GM23338 (cell line): ENCODE data around the gene KPTN. TPM values are rescaled to one million over a fixed set of nuclear protein-coding genes. Genes with fewer than 3 reads are reported as not detected.

Source experiments
- ATAC-seq: fragments of 200-7000 bp; cut with Tn5 transposase; 3 replicates; pipeline ENCODE4 v1.9.1; 2020
- DNase-seq: peaks from one replicate; pipeline ENCODE4 v3.0.0-alpha.2; 2015; ENCODE audit warnings: low spot score
- H2AFZ ChIP-seq: fragments of 200-600 bp; sonication (generic); 2 replicates; pipeline ENCODE4 v1.8.0; 2016; ENCODE audit warnings: antibody characterized with exemption, mild to moderate bottlenecking, moderate library complexity
- H3F3A ChIP-seq: fragments of 200-600 bp; sonication (generic); replicated peaks from 2 replicates; pipeline ENCODE4 v1.8.0; 2017; ENCODE audit warnings: antibody characterized with exemption, mixed run types, low read depth
- H3K27ac ChIP-seq: fragments of 200-600 bp; sonication (generic); 2 replicates; pipeline ENCODE4 v1.6.1; 2016; ENCODE audit warnings: low read depth
- H3K27me3 ChIP-seq: fragments of 200-600 bp; sonication (generic); 2 replicates; pipeline ENCODE4 v1.8.0; 2016; ENCODE audit warnings: mild to moderate bottlenecking, mixed run types, moderate library complexity; ENCODE audit not compliant: insufficient read depth
- H3K36me3 ChIP-seq: fragments of 200-600 bp; sonication (generic); 2 replicates; pipeline ENCODE4 v1.8.0; 2016; ENCODE audit warnings: mild to moderate bottlenecking; ENCODE audit not compliant: insufficient read depth
- H3K4me1 ChIP-seq: fragments of 200-600 bp; sonication (generic); 2 replicates; pipeline ENCODE4 v1.8.0; 2016; ENCODE audit warnings: mild to moderate bottlenecking, moderate library complexity; ENCODE audit not compliant: insufficient read depth
- H3K4me2 ChIP-seq: fragments of 200-600 bp; sonication (generic); 2 replicates; pipeline ENCODE4 v1.7.1; 2017; ENCODE audit warnings: mixed run types
- H3K4me3 ChIP-seq: fragments of 200-600 bp; sonication (generic); 2 replicates; pipeline ENCODE4 v1.6.1; 2016; ENCODE audit warnings: mixed run types
- H3K79me2 ChIP-seq: fragments of 200-600 bp; sonication (generic); replicated peaks from 2 replicates; pipeline ENCODE4 v1.8.0; 2017; ENCODE audit warnings: mild to moderate bottlenecking; ENCODE audit not compliant: insufficient read depth
- H3K9me2 ChIP-seq: fragments of 200-600 bp; sonication (generic); 2 replicates; pipeline ENCODE4 v1.8.0; 2017; ENCODE audit not compliant: insufficient read depth
- H4K20me1 ChIP-seq: fragments of 200-600 bp; sonication (generic); replicated peaks from 2 replicates; pipeline ENCODE4 v1.8.0; 2017; ENCODE audit warnings: mild to moderate bottlenecking; ENCODE audit not compliant: insufficient read depth
- H3K27ac Mint-ChIP-seq: 2 replicates; pipeline ENCODE4 v1.8.0; 2020; ENCODE audit warnings: inconsistent platforms, mild to moderate bottlenecking, moderate library complexity, mixed read lengths
- H3K27me3 Mint-ChIP-seq: 3 replicates; pipeline ENCODE4 v1.8.0; 2022; ENCODE audit warnings: low read depth, mild to moderate bottlenecking, moderate library complexity, mixed read lengths, inconsistent platforms; ENCODE audit not compliant: insufficient read depth, poor library complexity
- H3K36me3 Mint-ChIP-seq: 3 replicates; pipeline ENCODE4 v1.8.0; 2021; ENCODE audit warnings: low read depth, mild to moderate bottlenecking, inconsistent platforms, moderate library complexity, mixed read lengths
- H3K4me1 Mint-ChIP-seq: 3 replicates; pipeline ENCODE4 v1.8.0; 2020; ENCODE audit warnings: mild to moderate bottlenecking, inconsistent platforms, mixed read lengths
- H3K4me3 Mint-ChIP-seq: 3 replicates; pipeline ENCODE4 v1.8.0; 2021; ENCODE audit warnings: moderate library complexity, mild to moderate bottlenecking, inconsistent platforms, mixed read lengths
- H3K9me3 Mint-ChIP-seq: 3 replicates; pipeline ENCODE4 v1.8.0; 2020; ENCODE audit warnings: moderate library complexity, mild to moderate bottlenecking, inconsistent platforms, mixed read lengths
- CREB1 ChIP-seq: fragments of 250-450 bp; sonication (Bioruptor Pico); IDR thresholded peaks from 2 replicates; pipeline ENCODE4 v1.5.0; 2020; ENCODE audit warnings: low read depth, mild to moderate bottlenecking, moderate library complexity
- CTCF ChIP-seq, 2 experiments: fragments of 200-600 bp in 1 of 2; sonication (generic) in 1 of 2; conservative IDR thresholded peaks; 2 replicates each; pipeline versions ENCODE4 v1.5.1 to v1.6.1; 2016 to 2017; ENCODE audit warnings: antibody characterized with exemption in 2 of 2, low read depth in 2 of 2, mild to moderate bottlenecking in 2 of 2, moderate library complexity in 1 of 2
- ETS1 ChIP-seq: IDR thresholded peaks from 2 replicates; pipeline ENCODE4 v1.6.1; 2016; ENCODE audit warnings: antibody characterized with exemption
- EZH2 ChIP-seq: fragments of 200-600 bp; sonication (generic); IDR thresholded peaks from one replicate; pipeline ENCODE4 v1.8.0; 2017; ENCODE audit warnings: antibody characterized with exemption, mild to moderate bottlenecking, low read depth; ENCODE audit not compliant: unreplicated experiment
- EZH2phosphoT487 ChIP-seq: fragments of 200-600 bp; sonication (generic); IDR thresholded peaks from one replicate; pipeline ENCODE4 v1.8.1; 2018; ENCODE audit warnings: antibody characterized with exemption; ENCODE audit not compliant: unreplicated experiment
- JUNB ChIP-seq: IDR thresholded peaks from one replicate; pipeline ENCODE4 v1.6.1; 2016; ENCODE audit warnings: antibody characterized with exemption; ENCODE audit not compliant: unreplicated experiment
- POLR2AphosphoS5 ChIP-seq: IDR thresholded peaks from 2 replicates; pipeline ENCODE4 v1.6.1; 2016; ENCODE audit warnings: antibody characterized with exemption, low read depth
- REST ChIP-seq: IDR thresholded peaks from one replicate; pipeline ENCODE4 v1.6.1; 2018; ENCODE audit warnings: antibody characterized with exemption; ENCODE audit not compliant: unreplicated experiment
- STAT1 ChIP-seq: IDR thresholded peaks from one replicate; pipeline ENCODE4 v1.6.1; 2016; ENCODE audit warnings: antibody characterized with exemption; ENCODE audit not compliant: unreplicated experiment
- polyA plus RNA-seq: library from polyadenylated mRNA; unstranded; fragments of >200 nt; fragmentation: Nextera tagmentation; extraction: Ambion mirVana; gene quantifications from 2 replicates; pipeline ENCODE4 v1.2.1, GENCODE V29; 2016
- total RNA-seq: library from RNA; depleted of rRNA; stranded (reverse); fragments of >200 nt; shearing (Covaris generic); gene quantifications from 2 replicates; pipeline ENCODE4 v1.2.3, GENCODE V29; 2014

The KPTN gene
- total and polyA plus RNA-seq, 2 experiments from 2014 or later = 19.8 to 26.2 TPM

GRCh38 chr19:47495478-47496372 is 11.7 kb upstream of the KPTN start:
- no peaks in the 10 kb centered on the region for H3K9me3 Mint-ChIP-seq
- H3F3A ChIP-seq = 0 out of 2 replicates have a peak, but pooled peaks cover 3% of the 10 kb centered on the region
- H3K4me3 Mint-ChIP-seq = no peak overlapping the region; the same call in 2 of the 3 replicates
- TF ChIP-seq JUNB = no peak
- no peak for TF ChIP-seq STAT1
- TF ChIP-seq POLR2AphosphoS5 = no peak
- no peaks in the 10 kb centered on the region for H3K36me3 ChIP-seq
- H3K27ac Mint-ChIP-seq = peak overlapping the region; percentile 42; the same call in 1 of the 2 replicates
- H3K27ac ChIP-seq = no peak overlapping the region
- no peaks in the 10 kb centered on the region for H4K20me1 ChIP-seq
- H3K4me3 ChIP-seq = no peak overlapping the region
- peaks cover 23% of the 10 kb centered on the region for H3K27me3 Mint-ChIP-seq
- peaks cover 9% of the 10 kb centered on the region; the same call in 2 of the 3 replicates for H3K36me3 Mint-ChIP-seq
- no peaks in the 10 kb centered on the region for H3K27me3 ChIP-seq
- no peak overlapping the region for H2AFZ ChIP-seq
- peaks cover 32% of the 10 kb centered on the region for H3K4me1 Mint-ChIP-seq
- peaks cover 12% of the 10 kb centered on the region for H3K4me1 ChIP-seq
- H3K4me2 ChIP-seq = no peak overlapping the region
- no peaks in the 10 kb centered on the region for H3K9me2 ChIP-seq
- 0 out of 2 replicates have a peak, but pooled peaks cover 4% of the 10 kb centered on the region for H3K79me2 ChIP-seq
- no peak for DNase-seq
- ATAC-seq = no peak

- Mint-ChIP-seq H3K4me3 (no peak overlapping the region), H3K27me3 (peaks cover 16% of the 10 kb centered on the region), H3K36me3 (peaks cover 11% of the 10 kb centered on the region; the same call in 2 of the 3 replicates), H3K27ac (no peak overlapping the region), H3K9me3 (no peaks in the 10 kb centered on the region), H3K4me1 (peaks cover 31% of the 10 kb centered on the region)
- Histone ChIP-seq H3K4me1 (peaks cover 4% of the 10 kb centered on the region), H3K27ac (no peak overlapping the region), H3K4me3 (no peak overlapping the region), H2AFZ (no peak overlapping the region), H3K36me3 (no peaks in the 10 kb centered on the region), H4K20me1 (no peaks in the 10 kb centered on the region), H3K9me2 (no peaks in the 10 kb centered on the region), H3K27me3 (no peaks in the 10 kb centered on the region), H3F3A (no peaks in the 10 kb centered on the region), H3K4me2 (no peak overlapping the region), H3K79me2 (0 out of 2 replicates have a peak, but pooled peaks cover 3% of the 10 kb centered on the region)
- ATAC-seq = no peak
- no peak for DNase-seq
- TF ChIP-seq EZH2phosphoT487 (no peak), CTCF (conservative IDR thresholded peaks at IDR 0.05; ENCODE audit: low read depth in 2 of 2) (no peak), ETS1 (no peak), CREB1 (CRISPR knock-in tag) (no peak), EZH2 (no peak), REST (no peak)
Observed at GRCh38 chr19:47494729-47495128, 10.7 kb upstream of the KPTN start.
